ENCODE results near the gene MMS19. TPM values are rescaled to one million over a fixed set of nuclear protein-coding genes. Genes with fewer than 3 reads are reported as not detected.

The MMS19 gene
- total and polyA plus RNA-seq, 10 of the 15 experiments (the other 5 are each of a cell fraction or from before 2014, with no cell fraction given), result 40.2 to 112 (median 69.0) TPM

GRCh38 chr10:97442277-97442676 lies 55.9 kb downstream of the MMS19 start:
- ChIA-PET RAD21 (ENCODE audit: unreplicated experiment) (no interaction called here), CTCF (interaction anchor here (1.0 to 3.6 kb wide), 5 partner anchors 9 to 112 kb away, joined by 3 to 18 read pairs (median 4); no protein-coding TSS in a partner anchor), POLR2A (no interaction called here), SMC1A (ENCODE audit: uncharacterized antibody, unreplicated experiment) (interaction anchor here (2.1 kb wide), 1 partner anchor 29 kb away, joined by 9 read pairs; no protein-coding TSS in a partner anchor)
- Histone ChIP-seq H3K4me1 (ENCODE audit: control insufficient read depth, insufficient read depth, low read length) (peaks cover 7% of the 10 kb centered on the region), H3K36me3 (ENCODE audit: control insufficient read depth in 2 of 2, insufficient read depth in 2 of 2, low read length in 1 of 2) (peaks cover 0 to 16% of the 10 kb centered on the region in 2 experiments; a peak in 3 of 4 replicates), H3K4me2 (ENCODE audit: control insufficient read depth, insufficient read depth) (no peak overlapping the region), H3K4me3 (no peak overlapping the region), H3K79me2 (ENCODE audit: control insufficient read depth, insufficient read depth, low read length) (peaks cover 32% of the 10 kb centered on the region), H3K27me3 (replicated peaks in 1 of 2; ENCODE audit: control insufficient read depth in 2 of 2, insufficient read depth in 2 of 2, low read length in 1 of 2) (no peaks in the 10 kb centered on the region), H3K9ac (ENCODE audit: control insufficient read depth, insufficient read depth, low read length) (no peak overlapping the region), H4K20me1 (ENCODE audit: control insufficient read depth, insufficient read depth) (no peaks in the 10 kb centered on the region), H2AFZ (ENCODE audit: control insufficient read depth, low read depth, low read length) (no peak overlapping the region), H3K27ac (ENCODE audit: control insufficient read depth, insufficient read depth) (no peak overlapping the region), H3K9me3 (replicated peaks; ENCODE audit: control insufficient read depth, insufficient read depth, low read length) (no peaks in the 10 kb centered on the region; the same call in 2 of the 3 replicates)
- TF ChIP-seq ZBED1 (IDR thresholded peaks at IDR 0.05; ENCODE audit: borderline replicate concordance) (no peak), SMAD5 (IDR thresholded peaks at IDR 0.05; ENCODE audit: low read depth) (no peak), TBL1XR1 (IDR thresholded peaks at IDR 0.05; ENCODE audit: low read depth, low read length) (no peak), NR2C1 (IDR thresholded peaks at IDR 0.05) (no peak), IRF5 (IDR thresholded peaks at IDR 0.05; ENCODE audit: borderline replicate concordance) (no peak), SMAD1 (IDR thresholded peaks at IDR 0.05; ENCODE audit: low read depth, partially characterized antibody) (no peak), ZNF622 (IDR thresholded peaks at IDR 0.05) (no peak), ATF7 (IDR thresholded peaks at IDR 0.05; ENCODE audit: low read depth) (no peak), FOXM1 (IDR thresholded peaks at IDR 0.05; ENCODE audit: low read depth, low read length) (no peak), CEBPB (IDR thresholded peaks at IDR 0.05; ENCODE audit: borderline replicate concordance in 1 of 2, low read depth in 2 of 2, low read length in 2 of 2) (no peak)
- WGBS (ENCODE audit: insufficient coverage, insufficient replicate concordance, low lambda C conversion rate, missing lambda C conversion rate), result 95% methylated on average over 1 of the region's 1 CpG
- in situ Hi-C loops (cut with MboI) (no loop called here), intact Hi-C loops (cut with micrococcal nuclease; ENCODE audit: unreplicated experiment) (no loop called here)
- peak; percentile 41 for FAIRE-seq
- no peak for ATAC-seq
- no peak for DNase-seq (ENCODE audit: low read depth, low spot score)
- BruUV-seq (replicated peaks), result no TSS peak
